ENCODE data around the gene ATP8A2. TPM values are rescaled to one million over a fixed set of nuclear protein-coding genes. Genes with fewer than 3 reads are reported as not detected.

Gene ATP8A2
- total RNA-seq, 1 donor from 2014 or later = 39.1 TPM

DNA sequence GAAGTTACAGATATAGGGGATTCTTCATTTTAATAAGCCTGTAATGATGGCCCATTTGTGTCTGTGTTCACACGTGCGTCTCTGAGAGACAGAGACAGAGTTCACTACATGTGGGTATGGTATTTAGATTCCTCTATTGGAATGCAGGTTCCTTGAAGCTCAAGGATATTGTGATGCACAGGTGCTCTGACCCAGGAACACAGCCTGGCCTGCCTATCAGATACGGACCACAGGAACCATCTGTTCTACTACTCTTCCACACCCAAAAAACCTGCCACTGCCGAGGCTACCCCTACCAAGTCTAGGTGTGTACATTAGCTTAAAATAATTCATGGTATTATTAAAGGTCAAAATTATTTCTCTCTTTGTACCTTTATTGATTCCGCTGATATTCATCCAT is 289.2 kb downstream of the ATP8A2 start:
- TF ChIP-seq, protein P1, sequence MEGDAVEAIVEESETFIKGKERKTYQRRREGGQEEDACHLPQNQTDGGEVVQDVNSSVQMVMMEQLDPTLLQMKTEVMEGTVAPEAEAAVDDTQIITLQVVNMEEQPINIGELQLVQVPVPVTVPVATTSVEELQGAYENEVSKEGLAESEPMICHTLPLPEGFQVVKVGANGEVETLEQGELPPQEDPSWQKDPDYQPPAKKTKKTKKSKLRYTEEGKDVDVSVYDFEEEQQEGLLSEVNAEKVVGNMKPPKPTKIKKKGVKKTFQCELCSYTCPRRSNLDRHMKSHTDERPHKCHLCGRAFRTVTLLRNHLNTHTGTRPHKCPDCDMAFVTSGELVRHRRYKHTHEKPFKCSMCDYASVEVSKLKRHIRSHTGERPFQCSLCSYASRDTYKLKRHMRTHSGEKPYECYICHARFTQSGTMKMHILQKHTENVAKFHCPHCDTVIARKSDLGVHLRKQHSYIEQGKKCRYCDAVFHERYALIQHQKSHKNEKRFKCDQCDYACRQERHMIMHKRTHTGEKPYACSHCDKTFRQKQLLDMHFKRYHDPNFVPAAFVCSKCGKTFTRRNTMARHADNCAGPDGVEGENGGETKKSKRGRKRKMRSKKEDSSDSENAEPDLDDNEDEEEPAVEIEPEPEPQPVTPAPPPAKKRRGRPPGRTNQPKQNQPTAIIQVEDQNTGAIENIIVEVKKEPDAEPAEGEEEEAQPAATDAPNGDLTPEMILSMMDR (IDR thresholded peaks at IDR 0.05; ENCODE audit: unreplicated experiment) = no peak
- peaks cover 20% of the 10 kb centered on the region for H3K4me1 Mint-ChIP-seq
- H3K4me3 Mint-ChIP-seq = no peak overlapping the region
- no peaks in the 10 kb centered on the region for H3K27me3 Mint-ChIP-seq (ENCODE audit: low read depth)
- H3K36me3 Mint-ChIP-seq = peaks cover 7% of the 10 kb centered on the region
- no peak overlapping the region for H3K27ac Mint-ChIP-seq
- no peak for DNase-seq (ENCODE audit: low spot score in 2 of 2, unreplicated experiment in 2 of 2)
- H3K9me3 Mint-ChIP-seq = no peaks in the 10 kb centered on the region

DNA sequence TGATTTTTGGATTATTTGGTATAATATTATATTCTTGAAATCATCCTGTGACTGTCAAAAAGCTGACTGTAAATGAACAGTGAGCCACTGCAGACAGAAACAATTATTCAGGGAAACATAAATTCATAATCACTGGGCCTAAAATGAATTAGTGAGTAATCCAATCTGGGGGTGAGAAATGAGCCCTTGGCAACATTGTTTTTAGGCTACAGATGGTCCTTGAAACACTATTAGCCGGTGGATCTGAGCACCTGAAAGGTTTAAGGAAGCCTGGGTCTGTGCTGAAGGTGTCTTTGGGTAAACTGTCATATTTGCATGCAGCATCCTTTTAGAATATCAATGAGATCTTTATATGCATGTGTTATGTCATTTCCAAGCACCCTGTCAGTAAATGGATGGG is 290.7 kb downstream of the ATP8A2 start:
- Mint-ChIP-seq H3K27ac (no peak overlapping the region), H3K4me1 (peaks cover 15% of the 10 kb centered on the region), H3K9me3 (peaks cover 7% of the 10 kb centered on the region), H3K27me3 (ENCODE audit: low read depth) (no peaks in the 10 kb centered on the region), H3K36me3 (peaks cover 13% of the 10 kb centered on the region), H3K4me3 (no peak overlapping the region)
- DNase-seq (ENCODE audit: low spot score in 2 of 2, unreplicated experiment in 2 of 2) = no peak
- TF ChIP-seq, protein P1 (IDR thresholded peaks at IDR 0.05; ENCODE audit: unreplicated experiment) = no peak

DNA sequence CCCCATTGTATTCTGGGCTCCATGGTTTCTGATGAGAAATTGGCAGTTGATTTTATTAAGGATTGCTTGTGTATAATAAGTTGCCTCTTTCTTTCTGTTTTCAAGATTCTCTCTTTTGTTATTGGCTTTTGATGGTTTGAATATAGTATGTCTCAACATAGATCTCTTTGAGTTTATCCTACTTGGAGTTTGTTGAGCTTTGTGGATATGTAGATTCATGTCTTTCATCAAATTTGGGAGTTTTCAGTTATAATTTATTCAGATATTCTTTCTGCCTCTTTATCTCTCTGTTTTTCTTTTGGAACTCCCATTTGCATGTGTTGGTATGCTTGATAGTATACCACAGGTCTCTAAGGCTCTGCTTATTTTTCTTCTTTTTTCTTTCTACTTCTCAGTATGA is 296.6 kb downstream of the ATP8A2 start:
- DNase-seq (ENCODE audit: low spot score in 2 of 2, unreplicated experiment in 2 of 2) = no peak
- Mint-ChIP-seq H3K36me3 (peaks cover 43% of the 10 kb centered on the region), H3K9me3 (peaks cover 38% of the 10 kb centered on the region), H3K27ac (no peak overlapping the region), H3K4me3 (no peak overlapping the region), H3K4me1 (no peaks in the 10 kb centered on the region), H3K27me3 (ENCODE audit: low read depth) (no peaks in the 10 kb centered on the region)
- TF ChIP-seq, protein P1 (IDR thresholded peaks at IDR 0.05; ENCODE audit: unreplicated experiment) = no peak

DNA sequence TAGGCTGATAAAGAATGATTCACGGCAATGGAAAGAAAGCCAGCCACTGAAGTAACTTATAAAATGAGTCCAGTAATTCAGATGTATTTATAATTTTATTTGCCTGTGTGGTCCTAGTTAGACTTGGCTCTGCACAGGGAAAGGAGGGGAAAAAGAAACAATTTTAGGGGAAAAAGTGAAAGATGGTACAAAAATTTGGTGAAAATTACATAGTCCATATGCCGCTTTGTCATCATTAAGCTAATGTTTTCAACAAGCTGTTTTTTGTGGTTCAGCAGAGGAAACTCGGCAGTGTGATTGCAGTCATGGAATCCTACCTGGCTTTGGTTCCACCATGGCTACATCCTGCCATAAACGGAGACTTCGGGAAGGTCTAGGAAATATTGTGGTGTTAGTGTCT is 301.9 kb downstream of the ATP8A2 start:
- DNase-seq (ENCODE audit: low spot score in 2 of 2, unreplicated experiment in 2 of 2) = no peak
- TF ChIP-seq, protein P1 (IDR thresholded peaks at IDR 0.05; ENCODE audit: unreplicated experiment) = no peak
- Mint-ChIP-seq H3K36me3 (peaks cover 20% of the 10 kb centered on the region), H3K27ac (no peak overlapping the region), H3K4me1 (peaks cover 8% of the 10 kb centered on the region), H3K4me3 (no peak overlapping the region), H3K27me3 (ENCODE audit: low read depth) (no peaks in the 10 kb centered on the region), H3K9me3 (peaks cover 19% of the 10 kb centered on the region)

DNA sequence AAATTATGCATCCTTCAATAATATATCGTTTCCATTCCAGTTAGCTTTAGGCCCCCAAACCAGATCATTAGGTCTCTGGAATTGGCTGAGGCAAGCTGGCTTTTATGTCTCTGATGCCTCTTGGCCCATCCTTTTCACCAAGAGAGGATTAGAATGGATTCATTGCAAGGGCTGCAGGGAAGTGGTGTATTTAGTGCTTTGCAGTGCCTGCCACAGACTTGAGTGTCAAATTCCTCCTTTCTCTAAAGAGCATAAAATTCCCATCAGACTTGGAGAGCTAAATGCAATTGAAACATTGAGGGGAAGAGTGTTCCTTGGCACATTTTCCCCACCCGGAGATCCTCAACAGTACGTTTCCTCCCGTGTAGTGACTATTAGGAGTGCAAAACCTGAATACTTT is 302.6 kb downstream of the ATP8A2 start:
- H3K27ac Mint-ChIP-seq = no peak overlapping the region
- H3K4me1 Mint-ChIP-seq = peaks cover 8% of the 10 kb centered on the region
- DNase-seq (ENCODE audit: low spot score in 2 of 2, unreplicated experiment in 2 of 2) = no peak
- peaks cover 16% of the 10 kb centered on the region for H3K36me3 Mint-ChIP-seq
- H3K4me3 Mint-ChIP-seq = no peak overlapping the region
- TF ChIP-seq, protein P1 (IDR thresholded peaks at IDR 0.05; ENCODE audit: unreplicated experiment) = no peak
- no peaks in the 10 kb centered on the region for H3K27me3 Mint-ChIP-seq (ENCODE audit: low read depth)
- peaks cover 15% of the 10 kb centered on the region for H3K9me3 Mint-ChIP-seq

DNA sequence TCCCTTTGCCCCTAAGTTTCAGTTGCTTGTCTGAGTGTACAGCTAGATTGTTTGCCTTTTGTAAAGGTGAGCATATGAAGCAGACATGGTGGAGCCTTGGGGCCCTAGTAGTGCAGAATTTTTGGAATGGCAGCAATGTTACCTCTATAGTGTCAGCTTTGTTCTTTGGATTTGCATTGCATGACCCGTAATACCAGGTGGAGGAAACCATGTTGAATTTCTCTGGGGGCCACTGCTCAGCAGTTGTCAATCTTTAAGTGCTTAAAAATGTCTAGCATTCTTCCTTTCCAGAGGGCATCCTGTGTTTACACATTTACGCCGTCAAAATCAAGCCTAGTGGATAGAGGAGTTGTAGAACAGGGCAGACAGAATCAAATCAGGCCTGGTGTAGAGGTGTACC is 303.3 kb downstream of the ATP8A2 start:
- no peak for DNase-seq (ENCODE audit: low spot score in 2 of 2, unreplicated experiment in 2 of 2)
- H3K36me3 Mint-ChIP-seq = peaks cover 16% of the 10 kb centered on the region
- H3K4me3 Mint-ChIP-seq = no peak overlapping the region
- peaks cover 16% of the 10 kb centered on the region for H3K9me3 Mint-ChIP-seq
- peaks cover 8% of the 10 kb centered on the region for H3K4me1 Mint-ChIP-seq
- TF ChIP-seq, protein P1 (IDR thresholded peaks at IDR 0.05; ENCODE audit: unreplicated experiment) = no peak
- H3K27ac Mint-ChIP-seq = no peak overlapping the region
- no peaks in the 10 kb centered on the region for H3K27me3 Mint-ChIP-seq (ENCODE audit: low read depth)

All from mesothelial cell of epicardium (in vitro differentiated cells).